KMS-11 (cell line): Measurements from ENCODE around the gene BLACAT1.

Experiments
- H2AFZ ChIP-seq: fragments of 200-600 bp; sonication (generic); 2 replicates; pipeline ENCODE4 v1.6.1; 2016; ENCODE audit warnings: antibody characterized with exemption, mixed run types, low read depth
- H3K27ac ChIP-seq: fragments of 200-600 bp; sonication (generic); 2 replicates; pipeline ENCODE4 v1.6.1; 2016; ENCODE audit warnings: mild to moderate bottlenecking, mixed run types
- H3K27me3 ChIP-seq: fragments of 200-600 bp; sonication (generic); 2 replicates; pipeline ENCODE4 v1.6.1; 2017; ENCODE audit warnings: mild to moderate bottlenecking, low read depth, mixed run types, moderate library complexity; ENCODE audit not compliant: insufficient read depth
- H3K36me3 ChIP-seq: fragments of 200-600 bp; sonication (generic); 2 replicates; pipeline ENCODE4 v1.6.1; 2017; ENCODE audit warnings: mild to moderate bottlenecking, mixed run types; ENCODE audit not compliant: insufficient read depth
- H3K4me1 ChIP-seq: fragments of 200-600 bp; sonication (generic); 2 replicates; pipeline ENCODE4 v1.6.1; 2016; ENCODE audit warnings: mild to moderate bottlenecking, low read depth, mixed run types; ENCODE audit not compliant: poor library complexity, severe bottlenecking
- H3K4me2 ChIP-seq: fragments of 200-600 bp; sonication (generic); 2 replicates; pipeline ENCODE4 v1.7.0; 2016; ENCODE audit warnings: mild to moderate bottlenecking, mixed run types
- H3K4me3 ChIP-seq: fragments of 200-600 bp; sonication (generic); IDR thresholded peaks from 2 replicates; pipeline ENCODE4 v1.6.1; 2017; ENCODE audit warnings: low read depth, low read length, mixed read lengths; ENCODE audit not compliant: insufficient read depth
- H3K79me2 ChIP-seq: fragments of 200-600 bp; sonication (generic); 2 replicates; pipeline ENCODE4 v1.6.1; 2016; ENCODE audit warnings: low read depth, mixed run types; ENCODE audit not compliant: insufficient read depth
- H3K9ac ChIP-seq: fragments of 200-600 bp; sonication (generic); 2 replicates; pipeline ENCODE4 v1.6.1; 2016; ENCODE audit warnings: mild to moderate bottlenecking, mixed run types
- H4K20me1 ChIP-seq: fragments of 200-600 bp; sonication (generic); 2 replicates; pipeline ENCODE4 v1.6.1; 2016; ENCODE audit warnings: mild to moderate bottlenecking, mixed run types; ENCODE audit not compliant: insufficient read depth
- CTCF ChIP-seq: fragments of 200-600 bp; sonication (generic); conservative IDR thresholded peaks from 2 replicates; pipeline ENCODE4 v1.6.1; 2017; ENCODE audit warnings: low read depth, mild to moderate bottlenecking, antibody characterized with exemption, low read length, moderate library complexity, mixed read lengths

The BLACAT1 gene

GRCh38 chr1:205455581-205456382 is at the start of gene BLACAT1:
BLACAT1 (minus strand) TSS chr1:205456045.
- TF ChIP-seq CTCF, result no peak
- H3K4me2 ChIP-seq, result no peak within 1 kb of the TSS
- no peak within 1 kb of the TSS for H3K9ac ChIP-seq
- H3K27ac ChIP-seq, result no peak within 1 kb of the TSS
- no peaks in the 10 kb centered on the region for H3K36me3 ChIP-seq
- H3K4me3 ChIP-seq, result no peak within 1 kb of the TSS
- H2AFZ ChIP-seq, result no peak within 1 kb of the TSS
- no peaks in the 10 kb centered on the region for H3K79me2 ChIP-seq
- H4K20me1 ChIP-seq, result no peaks in the 10 kb centered on the region
- peaks cover 75% of the 10 kb centered on the region for H3K27me3 ChIP-seq
- H3K4me1 ChIP-seq, result peaks cover 6% of the 10 kb centered on the region

GRCh38 chr1:205505076-205505729 is 49.4 kb upstream of the BLACAT1 start:
- H3K27ac ChIP-seq, result peak overlapping the region; percentile 42
- H3K27me3 ChIP-seq, result no peaks in the 10 kb centered on the region
- H3K79me2 ChIP-seq, result peaks cover 8% of the 10 kb centered on the region; the same call in 1 of the 2 replicates
- H3K36me3 ChIP-seq, result no peaks in the 10 kb centered on the region
- no peak for TF ChIP-seq CTCF
- peaks cover 12% of the 10 kb centered on the region for H3K4me1 ChIP-seq
- peak overlapping the region; percentile 92 for H3K4me2 ChIP-seq
- H3K4me3 ChIP-seq, result peak overlapping the region; percentile 85
- peak overlapping the region; percentile 94 for H2AFZ ChIP-seq
- peak overlapping the region; percentile 88 for H3K9ac ChIP-seq
- no peaks in the 10 kb centered on the region for H4K20me1 ChIP-seq

- H3K4me2 ChIP-seq, result peak within 1 kb of the TSS; percentile 92
- H3K27ac ChIP-seq, result peak within 1 kb of the TSS; percentile 42
- H3K36me3 ChIP-seq, result no peaks in the 10 kb centered on the region
- peaks cover 12% of the 10 kb centered on the region for H3K4me1 ChIP-seq
- no peak for TF ChIP-seq CTCF
- H2AFZ ChIP-seq, result peak within 1 kb of the TSS; percentile 94
- peaks cover 8% of the 10 kb centered on the region; the same call in 1 of the 2 replicates for H3K79me2 ChIP-seq
- H3K4me3 ChIP-seq, result peak within 1 kb of the TSS; percentile 85
- peak within 1 kb of the TSS; percentile 88 for H3K9ac ChIP-seq
- no peaks in the 10 kb centered on the region for H3K27me3 ChIP-seq
- no peaks in the 10 kb centered on the region for H4K20me1 ChIP-seq
Observed at GRCh38 chr1:205504311-205505075, 48.6 kb upstream of the BLACAT1 start, which contains the start of gene CDK18. CDK18 (plus strand) TSS chr1:205504669; CDS start chr1:205523168, 18,499 bp downstream.

- H3K4me2 ChIP-seq, result no peak overlapping the region
- no peak for TF ChIP-seq CTCF
- H3K9ac ChIP-seq, result no peak overlapping the region
- no peak overlapping the region for H3K27ac ChIP-seq
- H3K4me3 ChIP-seq, result no peak overlapping the region
- H2AFZ ChIP-seq, result no peak overlapping the region
- H3K27me3 ChIP-seq, result no peaks in the 10 kb centered on the region
- H3K36me3 ChIP-seq, result no peaks in the 10 kb centered on the region
- peaks cover 12% of the 10 kb centered on the region for H3K4me1 ChIP-seq
- H3K79me2 ChIP-seq, result peaks cover 8% of the 10 kb centered on the region; the same call in 1 of the 2 replicates
- H4K20me1 ChIP-seq, result no peaks in the 10 kb centered on the region
Observed at GRCh38 chr1:205502992-205503391, 47.1 kb upstream of the BLACAT1 start.
